GM12878 (cell line): Measurements from ENCODE around the gene ATRN. TPM values are rescaled to one million over a fixed set of nuclear protein-coding genes. Genes with fewer than 3 reads are reported as not detected.

Experiments used
- ATAC-seq: fragments of 200-7000 bp; cut with Tn5 transposase; 3 replicates; pipeline ENCODE4 v1.9.1; 2020; ENCODE audit warnings: mild to moderate bottlenecking, moderate library complexity
- BruUV-seq: library from RNA; stranded (reverse); fragments of 400-500 nt; replicated peaks from 2 replicates; lab custom pipeline; 2021; lab: Mats Ljungman, UMichigan
- CTCF ChIA-PET: fragments of 300-600 bp; sonication (Branson Sonifier 250); formaldehyde crosslinking; extraction: SDS; loops from one replicate; lab custom pipeline; 2021; ENCODE audit warnings: inconsistent platforms; lab: Yijun Ruan, JAX
- POLR2A ChIA-PET: fragments of 350-600 bp; formaldehyde crosslinking; extraction: SDS; loops from one replicate; lab custom pipeline; 2021; ENCODE audit warnings: inconsistent platforms; lab: Charles Lee
- RAD21 ChIA-PET: fragments of 300-600 bp; sonication (Branson Sonifier 250); formaldehyde crosslinking; loops from one replicate; lab custom pipeline; 2023; ENCODE audit warnings: antibody characterized with exemption; ENCODE audit not compliant: unreplicated experiment; lab: Charles Lee
- SMC1A ChIA-PET: fragments of 300-600 bp; sonication (Branson Sonifier 250); formaldehyde crosslinking; loops from one replicate; lab custom pipeline; 2023; ENCODE audit not compliant: unreplicated experiment, uncharacterized antibody; lab: Charles Lee
- DNase-seq: peaks from one replicate; pipeline ENCODE4 v3.0.0-alpha.2; 2011; ENCODE audit warnings: low read depth, low spot score
- FAIRE-seq: peaks from 3 replicates; lab custom pipeline; 2011; peaks lifted over from hg19 to GRCh38; lab: Jason Lieb, UNC
- H2AFZ ChIP-seq: 2 replicates; pipeline ENCODE4 v1.6.0; 2011; ENCODE audit warnings: low read depth, low read length, control low read depth; ENCODE audit not compliant: control insufficient read depth
- H3K27ac ChIP-seq: 2 replicates; pipeline ENCODE4 v1.5.1; 2011; ENCODE audit warnings: control low read depth; ENCODE audit not compliant: control insufficient read depth, insufficient read depth
- H3K27me3 ChIP-seq, 2 experiments: replicated peaks in 1 of 2; 2 replicates each; pipeline versions ENCODE4 v1.6.0 to v1.6.1; 2011; ENCODE audit warnings: low read length in 1 of 2; ENCODE audit not compliant: control insufficient read depth in 2 of 2, insufficient read depth in 2 of 2
- H3K36me3 ChIP-seq, 2 experiments: 2 replicates each; pipeline ENCODE4 v1.5.1; 2011; ENCODE audit warnings: low read length in 1 of 2; ENCODE audit not compliant: control insufficient read depth in 2 of 2, insufficient read depth in 2 of 2
- H3K4me1 ChIP-seq: 2 replicates; pipeline ENCODE4 v1.6.1; 2011; ENCODE audit warnings: mild to moderate bottlenecking, low read length, moderate library complexity, mixed read lengths; ENCODE audit not compliant: control insufficient read depth, insufficient read depth
- H3K4me2 ChIP-seq: 2 replicates; pipeline ENCODE4 v1.6.0; 2011; ENCODE audit warnings: control low read depth; ENCODE audit not compliant: control insufficient read depth, insufficient read depth
- H3K4me3 ChIP-seq: fragments of 200-600 bp; sonication (generic); 2 replicates; pipeline ENCODE4 v1.5.1; 2016
- H3K79me2 ChIP-seq: 2 replicates; pipeline ENCODE4 v1.6.0; 2011; ENCODE audit warnings: low read length; ENCODE audit not compliant: control insufficient read depth, insufficient read depth
- H3K9ac ChIP-seq: 2 replicates; pipeline ENCODE4 v1.8.0; 2011; ENCODE audit warnings: low read length, control low read depth, mixed read lengths; ENCODE audit not compliant: control insufficient read depth, insufficient read depth
- H3K9me3 ChIP-seq: replicated peaks from 3 replicates; pipeline ENCODE4 v1.5.1; 2011; ENCODE audit warnings: mild to moderate bottlenecking, low read length; ENCODE audit not compliant: control insufficient read depth, insufficient read depth
- H4K20me1 ChIP-seq: 2 replicates; pipeline ENCODE4 v1.6.0; 2011; ENCODE audit not compliant: control insufficient read depth, insufficient read depth
- ASH2L ChIP-seq: fragments of 300-600, 200-600 bp; sonication (generic); IDR thresholded peaks from 2 replicates; pipeline ENCODE4 v1.6.1; 2017; ENCODE audit warnings: low read depth, mild to moderate bottlenecking, borderline replicate concordance
- BCL11A ChIP-seq: IDR thresholded peaks from 2 replicates; pipeline ENCODE4 v1.6.1; 2011; ENCODE audit warnings: low read depth, low read length
- CEBPB ChIP-seq, 2 experiments: fragments of 150-350 bp in 1 of 2; IDR thresholded peaks; 2 replicates each; pipeline ENCODE4 v1.6.1; 2012 to 2014; ENCODE audit warnings: low read depth in 2 of 2, low read length in 2 of 2, borderline replicate concordance in 1 of 2, inconsistent platforms in 1 of 2
- EP300 ChIP-seq, 2 experiments: fragments of 150-350 bp in 1 of 2; IDR thresholded peaks; 2 replicates each; pipeline ENCODE4 v1.6.1; 2011 to 2012; ENCODE audit warnings: low read depth in 2 of 2, low read length in 2 of 2, borderline replicate concordance in 1 of 2, improper control_type of control experiment in 1 of 2, inconsistent platforms in 1 of 2; ENCODE audit not compliant: control insufficient read depth in 1 of 2
- HDAC2 ChIP-seq: fragments of 200-600 bp; sonication (generic); IDR thresholded peaks from 2 replicates; pipeline ENCODE4 v1.6.1; 2017
- HDGF ChIP-seq: fragments of 450-650 bp; IDR thresholded peaks from 2 replicates; pipeline ENCODE4 v1.6.1; 2016; ENCODE audit warnings: antibody characterized with exemption
- IKZF1 ChIP-seq: fragments of 450-650 bp; conservative IDR thresholded peaks from 2 replicates; pipeline ENCODE4 v1.6.1; 2017; ENCODE audit warnings: antibody characterized with exemption, mild to moderate bottlenecking
- IKZF2 ChIP-seq, 2 experiments: fragments of 450-650 bp; IDR thresholded peaks; 2 replicates each; pipeline ENCODE4 v1.6.1; 2017; ENCODE audit warnings: mild to moderate bottlenecking in 2 of 2, moderate library complexity in 2 of 2
- IRF3 ChIP-seq: fragments of 450-650 bp; IDR thresholded peaks from 2 replicates; pipeline ENCODE4 v1.6.1; 2014; ENCODE audit warnings: mild to moderate bottlenecking
- KDM1A ChIP-seq: fragments of 200-600 bp; sonication (generic); IDR thresholded peaks from 2 replicates; pipeline ENCODE4 v1.6.1; 2016; ENCODE audit warnings: borderline replicate concordance
- MLLT1 ChIP-seq: fragments of 450-650 bp; IDR thresholded peaks from 2 replicates; pipeline ENCODE4 v1.6.1; 2016; ENCODE audit warnings: mild to moderate bottlenecking
- MYB ChIP-seq: fragments of 150-350 bp; IDR thresholded peaks from 2 replicates; pipeline ENCODE4 v1.6.1; 2014; ENCODE audit warnings: mild to moderate bottlenecking, low read depth, low read length, borderline replicate concordance
- NBN ChIP-seq: fragments of 450-650 bp; IDR thresholded peaks from 2 replicates; pipeline ENCODE4 v1.6.1; 2016
- NFYA ChIP-seq: IDR thresholded peaks from 2 replicates; pipeline ENCODE4 v1.6.1; 2011; ENCODE audit warnings: low read depth, mild to moderate bottlenecking, low read length, improper control_type of control experiment, borderline replicate concordance
- NR2C2 ChIP-seq: IDR thresholded peaks from 2 replicates; pipeline ENCODE4 v1.6.1; 2011; ENCODE audit warnings: borderline replicate concordance, low read depth; ENCODE audit not compliant: control insufficient read depth, insufficient read length
- NR2F1 ChIP-seq: fragments of 450-650 bp; conservative IDR thresholded peaks from 2 replicates; pipeline ENCODE4 v1.6.1; 2017; ENCODE audit warnings: mild to moderate bottlenecking
- PML ChIP-seq: IDR thresholded peaks from 2 replicates; pipeline ENCODE4 v1.6.1; 2012; ENCODE audit warnings: low read length, inconsistent platforms
- POLR2AphosphoS5 ChIP-seq: IDR thresholded peaks from 2 replicates; pipeline ENCODE4 v1.6.1; 2011; ENCODE audit warnings: mild to moderate bottlenecking, low read length, inconsistent platforms
- RAD51 ChIP-seq: fragments of 450-650 bp; IDR thresholded peaks from 2 replicates; pipeline ENCODE4 v1.6.1; 2016; ENCODE audit warnings: moderate library complexity, mild to moderate bottlenecking, inconsistent platforms
- RBBP5 ChIP-seq: fragments of 200-600 bp; sonication (generic); conservative IDR thresholded peaks from 2 replicates; pipeline ENCODE4 v1.6.1; 2016
- RELA ChIP-seq: fragments of 450-650 bp; IDR thresholded peaks from 2 replicates; pipeline ENCODE4 v1.8.0; 2014; ENCODE audit warnings: borderline replicate concordance; ENCODE audit not compliant: partially characterized antibody
- RUNX3 ChIP-seq: IDR thresholded peaks from 2 replicates; pipeline ENCODE4 v1.6.1; 2012; ENCODE audit warnings: low read length, inconsistent platforms
- SPI1 ChIP-seq: IDR thresholded peaks from 2 replicates; pipeline ENCODE4 v1.6.1; 2011; ENCODE audit warnings: low read depth, mild to moderate bottlenecking, low read length, moderate library complexity, borderline replicate concordance; ENCODE audit not compliant: insufficient read depth
- STAT3 ChIP-seq: IDR thresholded peaks from 2 replicates; pipeline ENCODE4 v1.6.1; 2011; ENCODE audit warnings: low read depth, low read length, improper control_type of control experiment
- SUZ12 ChIP-seq: fragments of 200-600 bp; sonication (generic); IDR thresholded peaks from one replicate; pipeline ENCODE4 v1.6.1; 2018; ENCODE audit warnings: antibody characterized with exemption, mild to moderate bottlenecking; ENCODE audit not compliant: unreplicated experiment
- ZBED1 ChIP-seq: IDR thresholded peaks from 2 replicates; pipeline ENCODE4 v1.6.1; 2016; ENCODE audit warnings: borderline replicate concordance
- ZNF274 ChIP-seq: IDR thresholded peaks from one replicate; pipeline ENCODE4 v1.8.0; 2011; ENCODE audit not compliant: insufficient read length, insufficient read depth
- WGBS: methylation state at CpG from one replicate; pipeline ENCODE4 v1.1.6; 2016; ENCODE audit warnings: low lambda C conversion rate; ENCODE audit not compliant: insufficient replicate concordance, insufficient coverage; ENCODE audit errors: missing lambda C conversion rate; 5-methylcytosine and 5-hydroxymethylcytosine counted together
- in situ Hi-C: fragments of 300-500 bp; cut with MboI; formaldehyde crosslinking; loops from 9 replicates; pipeline ENCODE4 v1.14.3; 2018; ENCODE audit warnings: mixed read lengths
- intact Hi-C: fragments of 100-400 bp; cut with micrococcal nuclease; formaldehyde crosslinking; loops from one replicate; pipeline ENCODE4 v1.14.2; 2022; ENCODE audit not compliant: unreplicated experiment
- polyA plus RNA-seq, 11 experiments: library from polyadenylated mRNA; depleted of rRNA in 4 of 11; unstranded in 6 of 11; stranded (reverse) in 5 of 11; fragments of >200 nt; fragmentation: Nextera tagmentation in 4 of 11; fragmentation: Illumina TruSeq in 1 of 11; extraction: Ambion mirVana in 4 of 11; extraction: Trizol in 1 of 11; gene quantifications; 1 replicate in 1 of 11; 2 replicates in 10 of 11; pipeline versions ENCODE4 v1.2.1 to v1.2.3, GENCODE V29; 2011 to 2016; ENCODE audit warnings: inconsistent platforms in 2 of 11, missing spikeins in 2 of 11, low read depth in 1 of 11
- total RNA-seq, 4 experiments: library from RNA; depleted of rRNA in 3 of 4; stranded (reverse); fragments of >200 nt in 3 of 4; fragmentation: Illumina TruSeq in 1 of 4; extraction: Trizol in 1 of 4; gene quantifications; 2 replicates each; pipeline versions ENCODE4 v1.2.1 to v1.2.3, GENCODE V29; 2013 to 2021

Gene ATRN
- total and polyA plus RNA-seq, 10 of the 15 experiments (the other 5 are each of a cell fraction or from before 2014, with no cell fraction given), result 0.71 to 11.6 (median 6.9) TPM

GRCh38 chr20:3452690-3453089 lies 18.1 kb upstream of the ATRN start:
- Histone ChIP-seq H2AFZ (no peak overlapping the region), H3K27ac (no peak overlapping the region), H3K79me2 (no peaks in the 10 kb centered on the region), H4K20me1 (no peaks in the 10 kb centered on the region), H3K4me1 (no peaks in the 10 kb centered on the region), H3K27me3 (no peaks in the 10 kb centered on the region; a peak in 1 of 4 replicates), H3K36me3 (no peaks in the 10 kb centered on the region), H3K4me3 (no peak overlapping the region), H3K9me3 (no peaks in the 10 kb centered on the region), H3K9ac (no peak overlapping the region), H3K4me2 (no peak overlapping the region)
- in situ Hi-C loops, result no loop called here
- CTCF ChIA-PET, result interaction anchor here (1.3 to 2.2 kb wide), 2 partner anchors 17 to 111 kb away, joined by 4 to 6 read pairs; no protein-coding TSS in a partner anchor
- POLR2A ChIA-PET, result no interaction called here
- FAIRE-seq (peak; percentile 44), ATAC-seq (peak; percentile 82), DNase-seq (peak; percentile 16)
- intact Hi-C loops, result no loop called here
- SMC1A ChIA-PET, result interaction anchor here (1.0 to 2.4 kb wide), 2 partner anchors 10 to 16 kb away, joined by 3 to 7 read pairs; no protein-coding TSS in a partner anchor
- RAD21 ChIA-PET, result interaction anchor here (0.9 to 1.2 kb wide), 2 partner anchors 43 to 111 kb away, joined by 3 read pairs; no protein-coding TSS in a partner anchor
- 13% methylated on average over 4 of the region's 4 CpGs for WGBS
- no TSS peak for BruUV-seq
- TF ChIP-seq NR2C2, result no peak
- no peak for TF ChIP-seq IRF3
- 0 out of 4 replicates have a peak, but pooled peaks of 1 of the 2 experiments have one; percentile 35 for TF ChIP-seq EP300 (IDR thresholded peaks at IDR 0.05; ENCODE audit: borderline replicate concordance in 1 of 2, control insufficient read depth in 1 of 2, low read depth in 2 of 2, low read length in 2 of 2)
- no peak for TF ChIP-seq POLR2AphosphoS5
- TF ChIP-seq CEBPB (IDR thresholded peaks at IDR 0.05; ENCODE audit: borderline replicate concordance in 1 of 2, low read depth in 2 of 2, low read length in 2 of 2), result no peak
- TF ChIP-seq NFYA, result no peak
- TF ChIP-seq IKZF2 (IDR thresholded peaks at IDR 0.05), result peak; percentile 68 to 73; a peak in 3 of 4 replicates
- TF ChIP-seq ZNF274, result no peak
- TF ChIP-seq NR2F1, result 0 out of 2 replicates have a peak, but pooled peaks have one; percentile 9
- TF ChIP-seq ASH2L, result no peak
- no peak; the same call in none of the 2 replicates for TF ChIP-seq IKZF1
- peak; percentile 42; the same call in 1 of the 2 replicates for TF ChIP-seq RUNX3
- no peak for TF ChIP-seq PML
- no peak for TF ChIP-seq STAT3
- no peak for TF ChIP-seq NBN
- no peak for TF ChIP-seq RBBP5
- TF ChIP-seq SUZ12, result no peak
- TF ChIP-seq RELA, result no peak
- TF ChIP-seq HDGF, result no peak
- TF ChIP-seq RAD51, result no peak
- no peak for TF ChIP-seq KDM1A
- TF ChIP-seq BCL11A, result no peak
- TF ChIP-seq ZBED1, result no peak
- TF ChIP-seq MYB, result no peak
- TF ChIP-seq SPI1, result peak; percentile 87
- no peak for TF ChIP-seq MLLT1
- TF ChIP-seq HDAC2, result no peak
